Measurements from ENCODE around the gene ADAMTS6.
"Not testable (repeated sequence)": the region's sequence is repeated elsewhere in the genome, so short reads cannot be mapped to it uniquely, and the experiment has no call there.

ADAMTS6 gene

DNA sequence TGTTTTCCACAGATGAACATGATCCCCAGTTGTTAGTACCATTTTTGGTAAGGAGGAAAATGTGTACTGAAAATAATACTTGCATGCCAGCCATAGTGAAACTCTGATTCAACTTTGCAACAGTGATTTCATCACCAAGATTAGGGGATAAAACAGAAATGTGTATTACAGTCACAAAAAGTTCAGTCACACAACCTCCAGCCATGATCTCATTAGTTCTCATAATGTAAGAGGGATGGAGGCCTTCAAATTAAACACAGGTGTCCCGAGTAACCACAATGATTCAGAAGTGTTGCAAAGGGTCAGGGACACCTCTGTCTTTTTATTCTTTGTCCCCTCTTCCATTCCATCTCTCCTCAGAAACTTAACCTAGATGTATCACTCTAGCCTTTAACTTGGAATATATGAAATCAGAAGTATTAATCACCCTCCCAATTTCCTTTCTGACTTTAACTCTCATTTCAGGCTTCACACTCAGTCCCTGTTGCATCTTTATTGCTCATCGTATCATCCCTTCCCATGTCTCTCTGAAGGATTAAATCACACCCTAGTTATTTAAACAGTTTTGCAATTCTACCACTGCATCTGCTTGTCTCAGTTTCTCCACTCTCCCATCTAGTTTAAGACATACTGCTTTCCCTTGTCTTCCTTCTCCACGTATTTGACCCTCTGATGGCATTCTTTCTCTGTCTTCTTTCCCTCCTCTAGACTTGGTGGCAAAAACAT lies 291.2 kb downstream of the ADAMTS6 start:
- H3K4me3 ChIP-seq (ENCODE audit: control insufficient read depth in 1 of 7, extremely low read depth in 1 of 7, insufficient read depth in 4 of 7, low read depth in 2 of 7, low read length in 6 of 7) = no peak overlapping the region
- H3K4me1 ChIP-seq (ENCODE audit: control extremely low read depth in 1 of 4, control insufficient read depth in 4 of 4, insufficient read depth in 4 of 4, low read length in 3 of 4) = no peaks in the 10 kb centered on the region
- no peaks in the 10 kb centered on the region for H3K36me3 ChIP-seq (ENCODE audit: control insufficient read depth in 4 of 4, insufficient read depth in 4 of 4, low read length in 3 of 4)
- H3K27ac ChIP-seq (ENCODE audit: insufficient read depth in 1 of 2, low read depth in 1 of 2, low read length in 2 of 2, poor library complexity in 1 of 2, severe bottlenecking in 2 of 2) = no peak overlapping the region
- ChIA-PET CTCF (no interaction called here), POLR2A (no interaction called here)
- no peaks in the 10 kb centered on the region for H3K9me3 ChIP-seq (ENCODE audit: control extremely low read depth in 1 of 5, control insufficient read depth in 4 of 5, insufficient read depth in 2 of 5, low read depth in 1 of 5, low read length in 4 of 5)
- WGBS (ENCODE audit: insufficient coverage) = 100% methylated on average over 3 of the region's 3 CpGs
- DNase-seq = no peak
- H3K27me3 ChIP-seq (replicated peaks in 2 of 5; ENCODE audit: control insufficient read depth in 4 of 5, insufficient read depth in 5 of 5, low read length in 4 of 5) = no peaks in the 10 kb centered on the region

DNA sequence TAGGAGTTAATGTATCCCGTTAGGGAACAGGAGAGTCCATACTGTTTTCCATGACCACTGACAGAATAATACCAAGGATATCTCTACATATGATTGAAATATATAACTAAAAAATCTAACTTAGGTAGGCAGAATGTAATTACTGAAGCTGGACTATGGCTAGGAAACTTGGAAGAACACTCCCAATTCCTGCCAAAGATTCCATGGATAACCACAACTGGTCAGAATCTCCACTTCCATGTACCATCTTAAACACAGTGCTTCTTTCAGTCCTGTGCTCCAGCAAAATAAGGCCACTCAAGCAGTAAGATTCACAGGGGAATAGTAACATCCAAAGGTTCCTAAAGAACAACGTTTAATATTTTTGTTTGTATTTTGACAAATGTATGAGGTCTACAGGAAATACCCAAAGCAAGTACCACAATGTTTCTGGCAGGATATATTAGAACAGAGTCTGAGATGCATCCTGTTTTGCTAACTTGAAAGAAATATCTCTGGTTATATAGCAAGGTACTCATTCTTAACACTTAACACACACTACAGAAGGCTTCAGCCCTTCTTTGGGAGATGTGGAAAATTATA lies 295.0 kb downstream of the ADAMTS6 start:
- no peaks in the 10 kb centered on the region for H3K4me1 ChIP-seq (ENCODE audit: control extremely low read depth in 1 of 4, control insufficient read depth in 4 of 4, insufficient read depth in 4 of 4, low read length in 3 of 4)
- ChIA-PET CTCF (no interaction called here), POLR2A (no interaction called here)
- WGBS (ENCODE audit: insufficient coverage) = no CpG with 5 or more reads among the region's 2 CpGs
- no peak overlapping the region for H3K4me3 ChIP-seq (ENCODE audit: control insufficient read depth in 1 of 7, extremely low read depth in 1 of 7, insufficient read depth in 4 of 7, low read depth in 2 of 7, low read length in 6 of 7)
- DNase-seq = no peak
- no peaks in the 10 kb centered on the region for H3K36me3 ChIP-seq (ENCODE audit: control insufficient read depth in 4 of 4, insufficient read depth in 4 of 4, low read length in 3 of 4)
- no peaks in the 10 kb centered on the region for H3K27me3 ChIP-seq (replicated peaks in 2 of 5; ENCODE audit: control insufficient read depth in 4 of 5, insufficient read depth in 5 of 5, low read length in 4 of 5)
- no peak overlapping the region for H3K27ac ChIP-seq (ENCODE audit: insufficient read depth in 1 of 2, low read depth in 1 of 2, low read length in 2 of 2, poor library complexity in 1 of 2, severe bottlenecking in 2 of 2)
- no peaks in the 10 kb centered on the region for H3K9me3 ChIP-seq (ENCODE audit: control extremely low read depth in 1 of 5, control insufficient read depth in 4 of 5, insufficient read depth in 2 of 5, low read depth in 1 of 5, low read length in 4 of 5)

DNA sequence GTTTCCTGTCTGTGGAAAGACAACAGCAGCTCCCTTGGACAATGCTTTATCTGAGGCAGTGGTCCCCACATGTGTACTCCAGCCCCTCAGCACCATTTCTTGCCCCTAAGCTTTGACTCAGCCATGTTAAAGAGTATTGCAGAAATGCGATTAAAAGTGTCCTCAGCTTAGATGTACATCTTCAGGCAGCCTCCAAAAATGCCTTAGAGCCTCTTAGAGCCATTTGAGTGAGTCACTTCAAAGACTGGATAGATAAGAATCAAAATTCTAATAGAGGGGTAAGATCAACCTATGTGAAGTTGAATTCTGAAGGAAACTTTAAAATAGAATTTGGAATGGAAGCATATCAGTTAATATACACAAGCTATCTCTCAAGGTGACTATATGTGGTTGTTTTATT lies 296.3 kb downstream of the ADAMTS6 start:
- Histone ChIP-seq H3K27me3 (replicated peaks in 2 of 5; ENCODE audit: control insufficient read depth in 4 of 5, insufficient read depth in 5 of 5, low read length in 4 of 5) (no peaks in the 10 kb centered on the region), H3K36me3 (ENCODE audit: control insufficient read depth in 4 of 4, insufficient read depth in 4 of 4, low read length in 3 of 4) (no peaks in the 10 kb centered on the region), H3K27ac (ENCODE audit: insufficient read depth in 1 of 2, low read depth in 1 of 2, low read length in 2 of 2, poor library complexity in 1 of 2, severe bottlenecking in 2 of 2) (no peak overlapping the region), H3K4me1 (ENCODE audit: control extremely low read depth in 1 of 4, control insufficient read depth in 4 of 4, insufficient read depth in 4 of 4, low read length in 3 of 4) (no peaks in the 10 kb centered on the region), H3K4me3 (ENCODE audit: control insufficient read depth in 1 of 7, extremely low read depth in 1 of 7, insufficient read depth in 4 of 7, low read depth in 2 of 7, low read length in 6 of 7) (no peak overlapping the region), H3K9me3 (ENCODE audit: control extremely low read depth in 1 of 5, control insufficient read depth in 4 of 5, insufficient read depth in 2 of 5, low read depth in 1 of 5, low read length in 4 of 5) (no peaks in the 10 kb centered on the region)
- no peak for DNase-seq
- 71% methylated on average over 1 of the region's 1 CpG for WGBS (ENCODE audit: insufficient coverage)
- ChIA-PET CTCF (no interaction called here), POLR2A (no interaction called here)

DNA sequence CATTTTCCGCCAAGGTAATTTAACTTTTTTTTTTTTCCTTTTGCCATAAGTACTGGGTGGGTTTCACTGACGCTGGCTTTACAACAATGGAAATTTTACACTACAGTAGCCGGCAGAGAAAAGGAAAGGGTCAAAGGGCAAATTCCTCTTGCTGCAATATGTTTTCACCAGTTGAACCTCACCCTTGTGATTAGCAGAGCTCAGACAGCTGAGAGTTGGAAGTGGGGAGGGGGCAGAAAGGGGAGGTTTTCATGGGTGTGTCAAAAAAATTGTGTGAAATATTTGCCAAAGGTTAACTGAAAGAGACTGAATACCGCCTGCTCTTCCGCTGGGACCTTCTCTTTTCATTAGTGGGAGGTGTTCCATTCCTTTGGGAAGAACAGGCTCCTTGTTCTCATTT lies 296.9 kb downstream of the ADAMTS6 start:
- Histone ChIP-seq H3K36me3 (ENCODE audit: control insufficient read depth in 4 of 4, insufficient read depth in 4 of 4, low read length in 3 of 4) (no peaks in the 10 kb centered on the region), H3K4me3 (ENCODE audit: control insufficient read depth in 1 of 7, extremely low read depth in 1 of 7, insufficient read depth in 4 of 7, low read depth in 2 of 7, low read length in 6 of 7) (no peak overlapping the region), H3K27me3 (replicated peaks in 2 of 5; ENCODE audit: control insufficient read depth in 4 of 5, insufficient read depth in 5 of 5, low read length in 4 of 5) (no peaks in the 10 kb centered on the region), H3K4me1 (ENCODE audit: control extremely low read depth in 1 of 4, control insufficient read depth in 4 of 4, insufficient read depth in 4 of 4, low read length in 3 of 4) (no peaks in the 10 kb centered on the region), H3K9me3 (ENCODE audit: control extremely low read depth in 1 of 5, control insufficient read depth in 4 of 5, insufficient read depth in 2 of 5, low read depth in 1 of 5, low read length in 4 of 5) (no peaks in the 10 kb centered on the region), H3K27ac (ENCODE audit: insufficient read depth in 1 of 2, low read depth in 1 of 2, low read length in 2 of 2, poor library complexity in 1 of 2, severe bottlenecking in 2 of 2) (no peak overlapping the region)
- 100% methylated on average over 2 of the region's 5 CpGs for WGBS (ENCODE audit: insufficient coverage)
- no peak for DNase-seq
- ChIA-PET POLR2A (no interaction called here), CTCF (no interaction called here)

DNA sequence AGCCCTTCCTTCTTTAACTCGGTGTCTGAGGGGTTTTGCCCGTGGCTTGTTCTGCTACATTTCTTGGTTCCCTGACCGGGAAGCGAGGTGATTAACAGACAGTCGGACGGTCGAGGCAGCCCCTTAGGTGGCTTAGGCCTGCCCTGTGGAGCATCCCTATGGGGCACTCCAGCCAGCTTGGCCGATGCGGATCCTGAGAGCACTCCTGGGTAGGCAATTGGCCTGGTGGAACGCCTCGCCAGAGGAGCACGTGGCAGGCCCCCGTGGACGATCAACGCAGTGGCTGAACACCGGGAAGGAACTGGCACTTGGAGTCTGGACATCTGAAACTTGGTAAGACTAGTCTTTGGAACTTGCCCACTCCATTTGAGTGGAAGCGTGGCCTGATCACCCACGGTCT lies 307.5 kb downstream of the ADAMTS6 start:
- WGBS (ENCODE audit: insufficient coverage) = over 99% methylated on average over 16 of the region's 18 CpGs
- H3K4me1 ChIP-seq (ENCODE audit: control extremely low read depth in 1 of 4, control insufficient read depth in 4 of 4, insufficient read depth in 4 of 4, low read length in 3 of 4); H3K27me3 ChIP-seq (replicated peaks in 2 of 5; ENCODE audit: control insufficient read depth in 4 of 5, insufficient read depth in 5 of 5, low read length in 4 of 5); H3K27ac ChIP-seq (ENCODE audit: insufficient read depth in 1 of 2, low read depth in 1 of 2, low read length in 2 of 2, poor library complexity in 1 of 2, severe bottlenecking in 2 of 2); H3K4me3 ChIP-seq (ENCODE audit: control insufficient read depth in 1 of 7, extremely low read depth in 1 of 7, insufficient read depth in 4 of 7, low read depth in 2 of 7, low read length in 6 of 7); H3K9me3 ChIP-seq (ENCODE audit: control extremely low read depth in 1 of 5, control insufficient read depth in 4 of 5, insufficient read depth in 2 of 5, low read depth in 1 of 5, low read length in 4 of 5); CTCF ChIA-PET; H3K36me3 ChIP-seq (ENCODE audit: control insufficient read depth in 4 of 4, insufficient read depth in 4 of 4, low read length in 3 of 4); POLR2A ChIA-PET; DNase-seq: not testable (repeated sequence)

DNA sequence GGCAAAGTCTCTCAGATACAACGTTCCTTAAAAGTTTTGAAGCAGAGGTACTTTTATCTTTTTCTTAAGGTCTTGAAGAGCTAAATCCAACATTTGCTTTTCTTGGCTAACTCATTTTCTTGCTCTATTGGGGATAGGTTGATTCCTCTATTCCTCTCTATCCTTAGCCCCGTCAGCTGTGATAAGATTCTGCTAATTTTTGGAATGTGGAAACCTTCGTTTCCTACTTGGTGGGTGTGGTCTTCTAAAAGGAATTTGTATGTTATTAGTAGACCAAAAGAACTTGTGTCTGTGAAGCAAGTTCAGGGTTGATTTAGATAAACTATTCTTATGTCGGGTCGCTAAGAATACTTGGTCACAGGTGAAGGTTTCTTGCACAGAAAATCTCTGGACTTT lies 308.6 kb downstream of the ADAMTS6 start:
- H3K4me1 ChIP-seq (ENCODE audit: control extremely low read depth in 1 of 4, control insufficient read depth in 4 of 4, insufficient read depth in 4 of 4, low read length in 3 of 4) = no peaks in the 10 kb centered on the region
- no peaks in the 10 kb centered on the region for H3K9me3 ChIP-seq (ENCODE audit: control extremely low read depth in 1 of 5, control insufficient read depth in 4 of 5, insufficient read depth in 2 of 5, low read depth in 1 of 5, low read length in 4 of 5)
- H3K27ac ChIP-seq (ENCODE audit: insufficient read depth in 1 of 2, low read depth in 1 of 2, low read length in 2 of 2, poor library complexity in 1 of 2, severe bottlenecking in 2 of 2) = no peak overlapping the region
- WGBS (ENCODE audit: insufficient coverage) = 100% methylated on average over 2 of the region's 5 CpGs
- no peak overlapping the region for H3K4me3 ChIP-seq (ENCODE audit: control insufficient read depth in 1 of 7, extremely low read depth in 1 of 7, insufficient read depth in 4 of 7, low read depth in 2 of 7, low read length in 6 of 7)
- no peaks in the 10 kb centered on the region for H3K36me3 ChIP-seq (ENCODE audit: control insufficient read depth in 4 of 4, insufficient read depth in 4 of 4, low read length in 3 of 4)
- POLR2A ChIA-PET = no interaction called here
- H3K27me3 ChIP-seq (replicated peaks in 2 of 5; ENCODE audit: control insufficient read depth in 4 of 5, insufficient read depth in 5 of 5, low read length in 4 of 5) = no peaks in the 10 kb centered on the region
- DNase-seq = no peak
- CTCF ChIA-PET = no interaction called here

DNA sequence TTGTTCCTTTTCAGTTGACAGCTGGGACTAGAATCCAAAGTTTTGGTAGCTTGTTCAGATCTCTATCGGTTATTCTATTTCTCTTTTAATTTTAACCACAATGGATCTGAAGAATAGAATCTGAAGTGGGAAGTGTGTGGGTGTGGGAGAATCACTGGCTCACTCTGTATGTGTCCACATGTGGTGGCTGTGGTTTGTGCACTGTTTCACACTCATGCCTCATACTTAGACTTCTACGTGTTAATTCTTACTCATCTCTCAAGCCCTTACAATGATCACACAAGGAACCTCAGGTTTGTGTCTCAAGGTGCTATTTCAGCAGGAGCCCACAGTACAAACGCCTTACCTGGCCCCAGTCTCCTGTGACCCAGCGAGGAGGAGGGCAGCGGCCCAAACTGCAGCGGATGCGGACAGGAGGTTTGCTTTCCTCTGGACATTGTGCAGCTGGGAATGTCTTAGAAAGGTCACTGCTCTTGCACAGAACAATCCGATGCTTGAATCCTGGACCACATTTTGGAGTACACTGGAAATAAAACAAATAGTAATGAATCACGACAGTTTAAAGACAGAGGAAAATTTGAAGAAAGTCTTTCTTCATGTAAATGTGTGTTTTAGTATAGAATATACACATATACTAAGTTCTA lies 309.1 kb downstream of the ADAMTS6 start:
- 94% methylated on average over 5 of the region's 9 CpGs for WGBS (ENCODE audit: insufficient coverage)
- Histone ChIP-seq H3K27ac (ENCODE audit: insufficient read depth in 1 of 2, low read depth in 1 of 2, low read length in 2 of 2, poor library complexity in 1 of 2, severe bottlenecking in 2 of 2) (no peak overlapping the region), H3K4me1 (ENCODE audit: control extremely low read depth in 1 of 4, control insufficient read depth in 4 of 4, insufficient read depth in 4 of 4, low read length in 3 of 4) (no peaks in the 10 kb centered on the region), H3K36me3 (ENCODE audit: control insufficient read depth in 4 of 4, insufficient read depth in 4 of 4, low read length in 3 of 4) (no peaks in the 10 kb centered on the region), H3K9me3 (ENCODE audit: control extremely low read depth in 1 of 5, control insufficient read depth in 4 of 5, insufficient read depth in 2 of 5, low read depth in 1 of 5, low read length in 4 of 5) (no peaks in the 10 kb centered on the region), H3K27me3 (replicated peaks in 2 of 5; ENCODE audit: control insufficient read depth in 4 of 5, insufficient read depth in 5 of 5, low read length in 4 of 5) (no peaks in the 10 kb centered on the region), H3K4me3 (ENCODE audit: control insufficient read depth in 1 of 7, extremely low read depth in 1 of 7, insufficient read depth in 4 of 7, low read depth in 2 of 7, low read length in 6 of 7) (no peak overlapping the region)
- CTCF ChIA-PET = no interaction called here
- POLR2A ChIA-PET = interaction anchor here (0.7 kb wide), 1 partner anchor 1016 kb away, joined by 7 read pairs; no protein-coding TSS in a partner anchor
- DNase-seq = no peak
